Right atrium auricular region (tissue), 2 donors: Measurements from ENCODE around the gene MIB2. TPM values are rescaled to one million over a fixed set of nuclear protein-coding genes. Genes with fewer than 3 reads are reported as not detected.

Source experiments
- DNase-seq: peaks from one replicate; pipeline ENCODE4 v3.0.0-alpha.2; 2019; ENCODE audit warnings: low spot score
- H3K27ac ChIP-seq, 2 donors: fragments of 200-600 bp; sonication (generic); 1 replicate in 1 of 2; 2 replicates in 1 of 2; pipeline ENCODE4 v1.5.1; 2016 to 2019
- H3K27me3 ChIP-seq, 2 donors: fragments of 200-600 bp; sonication (generic); one replicate each; pipeline versions ENCODE4 v1.5.1 to v1.6.0; 2017 to 2019
- H3K36me3 ChIP-seq: fragments of 200-600 bp; sonication (generic); one replicate; pipeline ENCODE4 v1.5.1; 2016
- H3K4me1 ChIP-seq, 2 donors: fragments of 200-600 bp; sonication (generic); one replicate each; pipeline versions ENCODE4 v1.5.1 to v1.6.0; 2017 to 2019
- H3K4me3 ChIP-seq, 2 donors: fragments of 200-600 bp; sonication (generic); 1 replicate in 1 of 2; 2 replicates in 1 of 2; pipeline ENCODE4 v1.5.1; 2017 to 2019; ENCODE audit warnings: mild to moderate bottlenecking in 1 of 2, moderate library complexity in 1 of 2
- H3K9me3 ChIP-seq, 2 donors: fragments of 200-600 bp; sonication (generic); one replicate each; pipeline ENCODE4 v1.5.1; 2019
- total RNA-seq, 2 donors: library from RNA; depleted of rRNA; stranded (reverse); fragments of >200 nt; gene quantifications; one replicate each; pipeline ENCODE4 v1.1.0, GENCODE V29; 2016
- TF ChIP-seq, protein P1 (sequence below), 2 donors: fragments of 200-600 bp; sonication (generic); IDR thresholded peaks; one replicate each; pipeline ENCODE4 v1.5.1; 2019; ENCODE audit warnings: antibody characterized with exemption in 2 of 2

Gene MIB2
- total RNA-seq, 2 donors from 2014 or later, result 42.4 to 45.6 TPM

DNA sequence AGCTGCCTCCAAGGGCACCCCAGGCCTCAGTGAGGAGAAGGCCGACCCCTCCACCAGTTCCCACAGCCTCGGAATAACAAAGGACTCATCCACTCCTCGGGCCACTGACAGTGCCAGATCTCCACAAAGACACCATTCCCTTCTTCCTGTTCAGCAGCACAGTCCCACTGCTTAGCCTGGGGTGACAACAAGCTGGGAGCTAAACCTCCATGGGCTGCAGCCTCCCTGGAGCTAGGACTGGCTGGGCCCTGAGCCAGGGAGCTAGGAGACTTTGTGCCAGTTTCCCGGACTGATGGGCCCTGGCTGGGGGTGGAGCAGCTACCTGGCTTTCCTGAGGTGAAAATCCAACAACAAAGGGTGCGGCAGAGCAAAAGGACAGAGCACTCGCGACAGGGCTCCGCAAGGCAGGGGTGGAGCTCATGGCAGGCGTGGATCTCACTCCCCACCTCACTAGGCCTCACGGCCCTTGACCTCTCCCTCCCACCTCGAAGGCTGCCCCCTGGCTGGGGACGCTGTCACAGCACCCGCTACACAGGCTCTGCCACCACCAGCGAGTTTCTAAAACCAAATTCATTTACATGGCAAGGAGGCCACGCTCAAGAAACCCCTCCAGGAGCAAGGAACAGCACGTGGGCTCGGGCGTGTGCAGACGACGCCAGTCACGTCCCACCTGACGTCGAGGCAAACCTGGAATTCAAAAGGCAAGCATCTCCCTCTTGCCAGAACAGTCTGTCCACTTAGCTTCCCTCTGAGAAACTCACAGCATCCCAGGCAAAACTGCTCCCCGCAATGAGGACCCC lies 63.5 kb downstream of the MIB2 start:
- Histone ChIP-seq H3K9me3 (no peaks in the 10 kb centered on the region), H3K36me3 (no peaks in the 10 kb centered on the region), H3K4me1 (peaks cover 0 to 30% of the 10 kb centered on the region in 2 donors), H3K27me3 (no peaks in the 10 kb centered on the region), H3K4me3 (no peak overlapping the region), H3K27ac (peak overlapping the region in 1 of 2 donors; percentile 9)
- TF ChIP-seq, protein P1, sequence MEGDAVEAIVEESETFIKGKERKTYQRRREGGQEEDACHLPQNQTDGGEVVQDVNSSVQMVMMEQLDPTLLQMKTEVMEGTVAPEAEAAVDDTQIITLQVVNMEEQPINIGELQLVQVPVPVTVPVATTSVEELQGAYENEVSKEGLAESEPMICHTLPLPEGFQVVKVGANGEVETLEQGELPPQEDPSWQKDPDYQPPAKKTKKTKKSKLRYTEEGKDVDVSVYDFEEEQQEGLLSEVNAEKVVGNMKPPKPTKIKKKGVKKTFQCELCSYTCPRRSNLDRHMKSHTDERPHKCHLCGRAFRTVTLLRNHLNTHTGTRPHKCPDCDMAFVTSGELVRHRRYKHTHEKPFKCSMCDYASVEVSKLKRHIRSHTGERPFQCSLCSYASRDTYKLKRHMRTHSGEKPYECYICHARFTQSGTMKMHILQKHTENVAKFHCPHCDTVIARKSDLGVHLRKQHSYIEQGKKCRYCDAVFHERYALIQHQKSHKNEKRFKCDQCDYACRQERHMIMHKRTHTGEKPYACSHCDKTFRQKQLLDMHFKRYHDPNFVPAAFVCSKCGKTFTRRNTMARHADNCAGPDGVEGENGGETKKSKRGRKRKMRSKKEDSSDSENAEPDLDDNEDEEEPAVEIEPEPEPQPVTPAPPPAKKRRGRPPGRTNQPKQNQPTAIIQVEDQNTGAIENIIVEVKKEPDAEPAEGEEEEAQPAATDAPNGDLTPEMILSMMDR (IDR thresholded peaks at IDR 0.05), result peak in 1 of 2 donors; percentile 46
- no peak for DNase-seq

Other genes starting within 250 kb of the MIB2 start
- 100 to 1,000 TPM; 155 to 159 TPM for gene AURKAIP1, start 240.3 kb upstream of the MIB2 start, total RNA-seq
- gene CCNL2, start 216.2 kb upstream of the MIB2 start, total RNA-seq, result 10 to 100 TPM; 41.6 to 44.2 TPM
- 100 to 1,000 TPM; 160 to 218 TPM for gene MRPL20, start 208.2 kb upstream of the MIB2 start, total RNA-seq
- 1 to 10 TPM; 2.2 to 2.4 TPM for gene ANKRD65, start 194.2 kb upstream of the MIB2 start, total RNA-seq
- gene VWA1, start 179.8 kb upstream of the MIB2 start, total RNA-seq, result 10 to 100 TPM; 13.0 to 15.2 TPM
- gene ATAD3C, start 165.8 kb upstream of the MIB2 start, total RNA-seq, result 1 to 10 TPM; 1.4 to 2.8 TPM
- 1 to 10 TPM; 2.7 to 5.7 TPM for gene ATAD3B, start 143.7 kb upstream of the MIB2 start, total RNA-seq
- gene ATAD3A, start 103.3 kb upstream of the MIB2 start, total RNA-seq, result 10 to 100 TPM; 15.6 to 18.6 TPM
- gene TMEM240, start 74.9 kb upstream of the MIB2 start, total RNA-seq, result 1 to 10 TPM; 1.4 to 2.8 TPM
- 100 to 1,000 TPM in 1 of 2 donors, 10 to 100 TPM in 1; 98.3 to 121 TPM for gene SSU72, start 40.6 kb upstream of the MIB2 start, total RNA-seq
- 1 to 10 TPM; 2.5 to 2.7 TPM for gene FNDC10, start 15.4 kb upstream of the MIB2 start, total RNA-seq
- gene MMP23B, start 16.7 kb downstream of the MIB2 start, total RNA-seq, result 10 to 100 TPM; 17.5 to 26.9 TPM
- gene CDK11B, start 43.5 kb downstream of the MIB2 start, total RNA-seq, result 10 to 100 TPM; 16.2 to 19.7 TPM
- 10 to 100 TPM; 18.4 to 22.1 TPM for gene SLC35E2B, start 77.3 kb downstream of the MIB2 start, total RNA-seq
- gene CDK11A, start 108.9 kb downstream of the MIB2 start, total RNA-seq, result 1 to 10 TPM; 4.3 to 8.2 TPM
- 10 to 100 TPM; 26.5 to 51.5 TPM for gene NADK, start 163.0 kb downstream of the MIB2 start, total RNA-seq